ENCODE results near the gene FLOT1. TPM values are rescaled to one million over a fixed set of nuclear protein-coding genes. Genes with fewer than 3 reads are reported as not detected.

Gene FLOT1
- total and polyA plus RNA-seq, 2 of the 13 experiments (the other 11 are each of a cell fraction or from before 2014, with no cell fraction given), result 82.3 to 130 TPM

- no peaks in the 10 kb centered on the region for H3K27me3 ChIP-seq (ENCODE audit: control insufficient read depth in 1 of 2, insufficient read depth in 2 of 2, low read length in 2 of 2)
- H3K4me2 ChIP-seq (ENCODE audit: low read depth, low read length), result peak overlapping the region; percentile 88
- H3K9me3 ChIP-seq (ENCODE audit: low read length), result no peaks in the 10 kb centered on the region
- TF ChIP-seq ZSCAN25 (CRISPR knock-in tag; IDR thresholded peaks at IDR 0.05) (0 out of 2 replicates have a peak, but pooled peaks have one; percentile 9), SALL1 (CRISPR knock-in tag; IDR thresholded peaks at IDR 0.05) (peak; percentile 10; the same call in 1 of the 2 replicates), ZNF33A (CRISPR knock-in tag; IDR thresholded peaks at IDR 0.05; ENCODE audit: borderline replicate concordance) (no peak), ZNF564 (CRISPR knock-in tag; IDR thresholded peaks at IDR 0.05) (no peak), ZNF501 (CRISPR knock-in tag; IDR thresholded peaks at IDR 0.05) (0 out of 2 replicates have a peak, but pooled peaks have one; percentile 4), ASH2L (IDR thresholded peaks at IDR 0.05; ENCODE audit: insufficient read length, low read depth, low read length) (peak; percentile 7)
- peaks cover 47% of the 10 kb centered on the region for H3K4me1 ChIP-seq (ENCODE audit: insufficient read depth, low read length)
- POLR2A ChIA-PET, result interaction anchor here (0.7 to 4.7 kb wide), 11 partner anchors 13 to 85 kb away, joined by 3 to 92 read pairs (median 6); partner anchors contain the start of genes MDC1, MRPS18B, PPP1R10 and TUBB
- peak overlapping the region in 2 of 3 experiments; percentile 43 to 66; a peak in 4 of 6 replicates for H3K4me3 ChIP-seq (replicated peaks in 1 of 3; ENCODE audit: insufficient read depth in 1 of 3, low read depth in 2 of 3, low read length in 3 of 3)
- H3K36me3 ChIP-seq (replicated peaks in 1 of 2; ENCODE audit: control insufficient read depth in 1 of 2, insufficient read depth in 2 of 2, low read length in 2 of 2), result 0 out of 5 replicates have a peak, but pooled peaks cover 0 to 1% of the 10 kb centered on the region in 2 experiments
- CTCF ChIA-PET (ENCODE audit: low intra/inter-chr PET ratio, low total read pairs), result interaction anchor here (1.5 to 3.8 kb wide), 2 partner anchors 42 to 51 kb away, joined by 4 to 130 read pairs; no protein-coding TSS in a partner anchor
- no peak; the same call in none of the 3 replicates for ATAC-seq
- no peaks in the 10 kb centered on the region for H4K20me1 ChIP-seq (ENCODE audit: insufficient read depth, low read length)
- 72% methylated on average over 7 of the region's 7 CpGs for WGBS (ENCODE audit: low lambda C conversion rate)
- no peak for FAIRE-seq
- peak overlapping the region; percentile 32 for H3K27ac ChIP-seq (ENCODE audit: extremely low read length, insufficient read depth, low read length)
- no TSS peak for BruUV-seq (replicated peaks)
- in situ Hi-C loops (cut with HindIII; ENCODE audit: extremely low pct_ligation_motif_present, low pct_unique_long_range_greater_than_20kb) (loop anchor here (5.0 to 25.0 kb wide), 2 partner anchors 42 to 407 kb away; partner anchors contain the start of gene TUBB), intact Hi-C loops (cut with micrococcal nuclease; ENCODE audit: unreplicated experiment) (loop anchor here (1.0 to 10.0 kb wide), 6 partner anchors 37 to 197 kb away; partner anchors contain the start of genes FLOT1 and MDC1)
- H3K9ac ChIP-seq (ENCODE audit: insufficient read depth, low read depth, low read length), result peak overlapping the region; percentile 33; the same call in 1 of the 2 replicates
- no peak overlapping the region for H2AFZ ChIP-seq (ENCODE audit: low read length)
- H3K79me2 ChIP-seq (ENCODE audit: insufficient read depth, low read length), result no peaks in the 10 kb centered on the region
- DNase-seq (ENCODE audit: low spot score), result no peak
Observed at GRCh38 chr6:30679765-30680535, 62.5 kb downstream of the FLOT1 start.
